Right hindlimb (tissue), 1 donor: ENCODE measurements around the gene SNRPF.

ENCODE experiments used
- DNase-seq: peaks from one replicate; pipeline ENCODE4 v3.0.0-alpha.2; 2018

Gene SNRPF

GRCh38 chr12:95859947-95860850 is 1.4 kb downstream of the SNRPF start:
- DNase-seq, result no peak

GRCh38 chr12:95862038-95862437 is 3.3 kb downstream of the SNRPF start:
- no peak for DNase-seq

GRCh38 chr12:95863337-95863736 is 4.6 kb downstream of the SNRPF start:
- DNase-seq, result no peak

GRCh38 chr12:95870897-95871296 is 12.1 kb downstream of the SNRPF start:
- DNase-seq, result no peak

- no peak for DNase-seq
Measured at GRCh38 chr12:95874452-95874851, 15.7 kb downstream of the SNRPF start.

- DNase-seq, result no peak
Measured at GRCh38 chr12:95877622-95878021, 18.9 kb downstream of the SNRPF start.

GRCh38 chr12:95880895-95881294 is 22.1 kb downstream of the SNRPF start:
- DNase-seq, result no peak

- no peak for DNase-seq
Measured at GRCh38 chr12:95881331-95881955, 22.7 kb downstream of the SNRPF start.

GRCh38 chr12:95882080-95882479 is 23.3 kb downstream of the SNRPF start:
- DNase-seq, result no peak

GRCh38 chr12:95882873-95883272 is 24.1 kb downstream of the SNRPF start:
- DNase-seq, result no peak

GRCh38 chr12:95884998-95885397 is 26.2 kb downstream of the SNRPF start:
- DNase-seq, result no peak

- DNase-seq, result no peak
Measured at GRCh38 chr12:95887311-95887710, 28.6 kb downstream of the SNRPF start.

GRCh38 chr12:95890958-95891357 is 32.2 kb downstream of the SNRPF start:
- DNase-seq, result no peak

- DNase-seq, result no peak
Measured at GRCh38 chr12:95896846-95897245, 38.1 kb downstream of the SNRPF start.

GRCh38 chr12:95898081-95898480 is 39.3 kb downstream of the SNRPF start:
- DNase-seq, result no peak

- DNase-seq, result no peak
Measured at GRCh38 chr12:95908573-95908972, 49.8 kb downstream of the SNRPF start.

GRCh38 chr12:95909871-95910270 is 51.1 kb downstream of the SNRPF start:
- DNase-seq, result no peak
